Kidney tubule cell (primary cell): ENCODE data around the gene TNFRSF1A.
"Not testable (repeated sequence)": the region's sequence is repeated elsewhere in the genome, so short reads cannot be mapped to it uniquely, and the experiment has no call there.

ENCODE experiments used
- DNase-seq: peaks from one replicate; pipeline ENCODE4 v3.0.0-alpha.2; 2018; ENCODE audit warnings: low spot score

The TNFRSF1A gene

DNA sequence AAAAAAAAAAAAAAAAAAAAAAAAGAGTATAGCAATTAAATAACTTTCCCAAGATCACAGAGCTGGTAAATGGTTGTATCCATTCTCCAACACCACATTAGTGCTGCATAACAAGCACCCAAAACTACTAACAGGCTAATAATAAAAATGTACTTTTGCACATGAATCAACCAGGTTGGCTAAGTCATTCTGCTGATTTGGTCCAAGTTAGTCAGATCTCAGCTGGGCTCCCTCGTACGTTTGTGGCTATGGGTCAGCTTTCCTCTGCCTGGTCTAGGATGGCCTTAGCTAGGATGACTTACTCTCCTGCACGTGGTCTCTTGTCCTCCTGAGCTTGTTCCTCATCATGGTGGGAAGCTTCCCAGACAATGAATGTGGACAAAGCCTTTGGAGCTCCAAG, 39.3 kb downstream of the TNFRSF1A start:
- no peak for DNase-seq

DNA sequence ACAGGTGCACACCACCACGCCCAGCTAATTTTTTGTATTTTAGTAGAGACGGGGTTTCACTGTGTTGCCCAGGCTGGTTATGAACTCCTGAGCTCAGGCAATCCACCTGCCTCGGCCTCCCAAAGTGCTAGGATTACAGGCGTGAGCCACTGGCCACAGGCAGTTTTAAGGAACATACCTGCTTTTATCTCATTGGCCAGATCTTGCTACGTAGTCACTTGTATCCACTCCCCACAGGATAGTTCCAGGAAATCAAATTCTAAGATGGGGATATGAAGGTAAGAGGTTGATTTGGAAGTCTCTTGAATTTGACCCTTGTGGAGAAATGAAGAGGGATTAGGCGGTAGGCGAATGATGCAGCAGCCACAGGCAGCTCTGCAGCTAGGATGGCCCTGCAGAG, 40.2 kb downstream of the TNFRSF1A start:
- no peak for DNase-seq

DNA sequence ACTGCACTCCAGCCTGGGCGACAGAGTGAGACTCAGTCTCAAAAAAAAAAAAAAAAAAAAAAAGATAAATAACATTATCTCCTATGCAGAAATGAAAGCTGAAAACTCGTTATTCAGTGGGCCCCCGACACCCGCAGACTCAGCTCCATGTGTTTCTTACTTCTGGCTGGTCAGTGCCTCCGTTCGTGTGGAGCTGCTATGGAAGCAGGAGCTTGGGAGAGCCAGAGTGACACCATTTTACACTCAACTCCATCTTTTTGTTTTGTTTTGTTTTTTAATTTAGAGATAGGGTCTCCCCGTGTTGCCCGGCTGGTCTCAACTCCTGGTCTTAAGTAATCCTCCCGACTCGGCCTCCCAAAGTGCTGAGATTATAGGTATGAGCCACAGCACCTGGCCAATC, 44.7 kb downstream of the TNFRSF1A start:
- no peak for DNase-seq

DNA sequence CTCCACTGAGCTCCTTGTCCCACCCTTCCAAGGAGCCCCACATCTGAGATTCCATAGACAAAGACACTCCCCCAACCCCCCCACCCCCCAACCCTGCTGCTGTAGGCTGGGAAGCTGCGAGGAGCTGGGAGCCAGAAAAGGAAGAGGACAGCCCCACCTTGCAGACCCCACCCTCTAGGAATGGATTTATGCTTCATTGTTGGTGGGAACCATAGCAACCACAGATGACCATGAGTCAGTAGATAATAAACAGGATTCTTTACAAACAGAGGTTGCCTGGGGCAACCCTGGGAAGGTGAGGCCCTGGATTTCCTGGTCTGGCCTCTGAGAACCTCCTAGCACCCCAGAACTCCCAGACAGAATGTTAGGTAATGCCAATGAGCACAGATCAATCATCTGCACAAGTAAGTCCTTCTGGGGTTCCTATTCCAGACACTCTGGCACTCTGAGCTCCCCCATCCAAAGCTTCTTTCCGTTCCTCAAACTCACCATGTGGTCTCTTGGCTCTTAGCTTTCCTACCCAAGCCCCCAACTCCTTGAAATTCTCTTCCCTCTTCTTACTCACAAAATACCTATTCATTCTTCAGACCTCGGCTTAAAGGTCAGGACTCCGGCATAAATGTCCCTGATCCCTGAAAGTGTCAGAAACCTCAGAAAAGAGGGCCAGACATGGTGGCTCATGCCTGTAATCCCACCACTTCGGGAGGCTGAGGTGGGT, 46.6 kb downstream of the TNFRSF1A start:
- DNase-seq: peak; percentile 92

DNA sequence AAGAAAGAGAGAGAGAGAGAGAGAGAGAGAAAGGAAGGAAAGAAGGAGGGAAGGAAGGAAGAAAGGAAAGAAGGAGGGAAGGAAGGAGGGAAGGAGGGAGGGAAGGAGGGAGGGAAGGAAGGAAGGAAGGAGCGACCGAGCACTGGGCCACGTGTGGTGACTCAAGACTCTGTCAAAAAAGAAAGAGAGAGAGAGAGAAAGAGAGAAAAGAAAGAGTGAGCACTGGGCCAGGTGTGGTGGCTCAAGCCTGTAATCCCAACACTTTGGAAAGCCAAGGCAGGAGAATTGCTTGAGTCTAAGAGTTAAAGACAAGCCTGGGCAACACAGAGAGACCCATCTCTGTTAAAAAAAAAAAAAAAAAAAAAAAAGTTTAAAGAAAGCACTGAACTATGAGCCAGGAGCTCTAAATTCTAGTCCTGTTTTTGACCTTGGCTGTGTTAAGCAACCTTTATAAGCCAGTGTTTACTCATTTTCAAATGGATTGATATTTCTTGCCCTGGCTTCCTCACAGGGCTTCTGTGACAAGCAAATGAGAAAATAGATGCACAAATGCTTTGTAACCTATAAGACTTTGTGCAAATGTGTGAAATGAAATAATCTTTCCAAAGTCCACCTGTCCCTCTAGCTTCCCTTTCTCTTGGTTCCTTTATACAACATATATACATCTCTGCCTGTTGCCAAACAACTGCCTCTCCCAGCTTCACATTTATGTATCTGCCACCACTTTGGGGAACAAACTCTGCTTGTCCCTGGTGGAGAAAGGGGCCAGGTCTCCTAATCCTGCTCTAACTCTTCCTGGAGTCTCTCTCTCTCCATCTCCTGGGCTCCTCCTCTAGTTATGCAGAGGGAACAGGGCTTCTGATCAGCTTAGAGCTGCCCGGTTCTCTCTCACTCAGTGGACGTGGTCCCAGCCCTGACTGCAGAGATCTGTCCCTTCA, 47.5 kb downstream of the TNFRSF1A start:
- DNase-seq: no peak

DNA sequence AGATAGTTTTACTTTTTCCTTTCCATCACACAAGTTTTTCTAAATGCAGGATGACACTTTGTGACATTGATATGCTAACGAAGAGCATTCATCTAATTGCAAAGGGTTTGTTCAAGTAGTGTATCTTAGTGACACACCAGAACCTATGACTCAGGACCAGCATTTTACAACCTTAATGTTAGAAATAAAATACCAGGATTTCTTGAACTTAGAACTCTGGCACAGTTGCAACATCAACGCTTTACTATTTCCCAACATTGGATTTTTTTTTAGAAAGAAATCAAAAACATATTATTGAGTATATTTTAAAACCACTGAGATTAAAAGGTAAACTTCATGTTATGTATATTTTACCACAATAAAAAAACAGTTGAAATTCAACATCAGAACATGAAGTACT, 49.3 kb downstream of the TNFRSF1A start:
- no peak for DNase-seq

DNA sequence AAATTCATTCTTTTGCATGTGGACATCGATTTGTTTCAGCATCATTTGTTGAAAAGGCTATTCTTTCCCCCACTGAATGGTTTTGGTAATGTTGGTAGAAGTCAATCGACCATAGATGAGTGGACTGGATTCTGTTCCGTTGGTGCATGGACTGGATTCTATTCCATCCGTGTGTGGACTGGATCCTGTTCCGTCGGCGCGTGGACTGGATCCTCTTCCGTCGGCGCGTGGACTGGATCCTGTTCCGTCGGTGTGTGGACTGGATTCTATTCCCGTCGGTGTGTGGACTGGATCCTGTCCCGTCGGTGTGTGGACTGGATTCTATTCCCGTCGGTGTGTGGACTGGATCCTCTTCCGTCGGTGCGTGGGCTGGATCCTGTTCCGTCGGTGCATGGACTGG, 52.0 kb downstream of the TNFRSF1A start:
- DNase-seq: not testable (repeated sequence)

DNA sequence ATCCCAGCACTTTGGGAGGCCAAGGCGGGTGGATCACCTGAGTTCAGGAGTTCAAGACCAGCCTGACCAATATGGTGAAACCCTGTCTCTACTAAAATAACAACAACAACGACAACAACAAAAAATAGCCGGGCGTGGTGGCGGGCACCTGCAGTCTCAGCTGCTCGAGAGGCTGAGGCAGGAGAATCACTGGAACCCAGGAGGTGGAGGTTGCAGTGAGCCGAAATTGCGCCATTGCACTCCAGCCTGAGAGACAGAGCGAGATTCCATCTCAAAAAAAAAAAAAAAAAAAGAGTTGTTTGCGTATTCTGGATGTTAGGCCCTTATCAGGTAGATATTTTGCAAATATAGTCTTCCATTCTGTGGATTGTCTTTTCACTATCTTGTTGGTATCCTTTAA, 52.8 kb downstream of the TNFRSF1A start:
- not testable (repeated sequence) for DNase-seq

DNA sequence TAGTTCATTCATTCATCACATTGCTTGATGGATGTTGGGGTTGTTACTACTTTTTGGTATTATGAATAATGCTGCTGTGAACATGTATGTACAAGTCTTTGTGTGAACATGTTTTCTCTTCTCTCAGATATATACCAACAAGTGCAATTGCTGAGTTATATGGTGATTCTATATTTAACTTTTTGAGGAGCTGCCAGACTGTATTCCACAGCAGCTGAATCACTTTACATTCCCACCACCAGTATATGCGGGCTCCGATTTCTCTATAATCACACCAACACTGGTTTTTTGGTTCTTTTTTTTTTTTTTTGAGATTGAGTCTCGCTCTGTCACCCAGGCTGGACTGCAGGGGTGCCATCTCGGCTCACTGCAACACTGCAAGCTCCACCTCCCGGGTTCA, 53.6 kb downstream of the TNFRSF1A start:
- DNase-seq: no peak

DNA sequence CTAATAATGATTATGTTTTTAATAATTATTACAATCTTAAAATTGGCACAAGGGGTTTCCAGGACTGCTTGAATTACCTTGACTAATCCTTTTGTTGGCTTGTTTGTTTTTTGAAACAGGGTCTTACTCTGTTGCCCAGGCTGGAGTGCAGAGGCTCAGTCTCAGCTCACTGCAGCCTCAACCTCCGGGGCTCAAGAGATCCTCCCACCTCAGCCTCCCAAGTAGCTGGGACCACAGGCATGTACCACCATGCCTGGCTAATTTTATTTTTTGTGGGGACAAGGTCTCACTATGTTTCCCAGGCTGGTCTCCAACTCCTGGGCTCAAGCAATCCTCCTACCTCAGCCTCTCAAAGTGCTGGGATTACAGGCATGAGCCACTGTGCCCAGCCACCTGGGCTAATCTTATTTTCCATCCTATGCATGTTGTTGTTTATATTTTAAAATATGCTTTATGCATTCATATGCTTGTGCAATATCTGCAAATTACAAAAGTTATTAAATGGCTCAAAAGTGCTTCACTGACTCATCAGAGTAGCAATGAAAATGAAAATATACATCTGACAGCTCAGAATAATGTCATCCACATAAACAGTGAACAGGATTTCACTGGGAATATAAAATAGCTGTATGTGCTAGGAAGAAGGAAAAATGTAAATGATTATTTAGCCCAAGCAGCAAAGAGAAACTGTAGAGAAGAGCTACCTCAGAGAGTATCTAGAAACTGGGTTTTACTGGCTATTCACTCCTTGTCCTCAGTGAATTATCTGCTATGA, 56.2 kb downstream of the TNFRSF1A start:
- no peak for DNase-seq

DNA sequence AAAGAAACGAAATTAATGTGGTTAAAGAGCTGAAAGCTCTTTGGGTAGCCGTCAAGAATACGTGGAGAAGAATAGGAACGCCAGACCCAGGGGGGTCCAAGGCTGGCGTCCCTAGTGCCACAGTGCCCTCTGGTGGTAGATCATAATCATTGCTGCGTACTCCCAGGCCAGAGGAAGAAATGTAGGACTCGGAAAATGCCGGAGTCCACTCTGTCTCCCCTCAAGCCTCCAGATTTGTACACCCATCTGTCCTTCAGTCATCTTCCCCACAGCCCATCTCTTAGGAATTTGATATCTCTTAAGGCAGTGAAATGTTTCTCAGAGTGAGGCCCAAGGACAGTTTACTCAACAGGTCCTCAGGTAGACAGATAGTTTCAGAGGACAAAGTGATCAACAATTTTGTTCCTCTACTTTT, 56.8 kb downstream of the TNFRSF1A start:
- peak; percentile 75 for DNase-seq

DNA sequence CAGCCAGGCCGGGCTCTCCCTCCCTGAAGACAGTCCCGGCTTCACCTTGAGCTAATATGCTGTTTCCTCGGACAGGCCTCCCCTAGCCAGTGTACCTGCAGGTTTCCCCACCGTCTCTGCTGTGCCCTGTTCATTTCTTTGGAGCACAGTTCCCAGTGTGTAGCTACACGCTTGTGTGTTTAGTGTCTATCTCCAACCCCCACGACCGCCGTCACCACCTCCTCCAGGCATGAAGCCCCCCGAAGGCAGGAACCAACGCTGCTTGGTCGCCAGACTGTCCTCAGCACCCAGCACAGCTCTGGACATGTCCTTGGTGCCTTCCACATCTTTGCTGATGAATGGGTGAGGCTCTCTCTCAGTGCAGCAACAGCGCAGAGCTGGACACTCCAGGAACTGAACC, 57.6 kb downstream of the TNFRSF1A start:
- DNase-seq: no peak

DNA sequence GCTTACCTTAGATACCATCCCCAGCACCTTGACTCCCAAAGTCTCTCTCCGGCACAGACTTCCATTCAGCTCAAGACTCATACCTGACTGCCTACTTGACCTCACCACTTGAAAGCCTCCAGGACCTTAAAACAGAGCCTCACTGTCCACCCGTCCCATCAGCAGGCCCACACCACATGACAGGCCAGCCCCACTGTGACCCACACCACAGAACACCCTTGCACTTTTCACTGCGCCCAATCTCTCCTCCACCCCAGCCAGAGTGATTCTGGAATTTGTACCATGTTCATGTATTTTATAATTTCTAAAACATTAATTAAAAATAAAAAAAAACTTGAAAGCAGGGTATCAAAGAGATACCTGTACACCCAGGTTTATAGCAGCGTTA, 59.4 kb downstream of the TNFRSF1A start:
- no peak for DNase-seq

DNA sequence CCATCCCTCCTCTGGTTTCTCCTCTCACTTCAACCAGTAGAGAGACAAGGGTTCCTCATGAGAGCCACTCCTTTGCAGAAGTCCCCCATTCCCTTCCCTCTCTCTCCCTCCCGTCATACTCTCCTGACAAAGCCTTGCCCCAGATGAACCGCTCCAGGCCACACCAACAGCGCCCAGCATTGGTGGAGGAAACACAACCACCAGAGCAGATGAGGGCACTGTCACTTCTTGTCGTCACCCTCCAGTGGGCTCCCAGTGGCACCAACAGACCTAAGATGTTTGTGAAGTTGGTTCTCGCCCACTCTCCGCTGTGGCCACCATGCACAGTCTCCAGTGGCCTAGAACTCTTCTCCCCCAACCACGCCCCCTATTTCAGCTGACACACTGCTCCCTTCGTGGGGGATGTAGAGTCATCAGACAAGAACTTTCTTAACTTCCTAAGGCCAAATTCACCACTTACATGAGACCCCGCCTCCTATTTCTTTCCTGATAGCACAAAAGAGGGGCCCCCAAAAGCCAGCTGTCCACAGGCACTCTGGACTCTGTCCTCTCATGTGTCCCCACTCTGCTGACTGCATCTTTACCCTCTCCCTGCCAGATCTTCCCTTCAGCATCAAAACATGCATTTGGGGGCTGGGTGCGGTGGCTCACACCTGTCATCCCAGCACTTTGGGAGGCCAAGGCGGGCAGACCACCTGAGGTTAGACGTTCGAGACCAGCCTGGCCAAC, 60.6 kb downstream of the TNFRSF1A start:
- no peak for DNase-seq

DNA sequence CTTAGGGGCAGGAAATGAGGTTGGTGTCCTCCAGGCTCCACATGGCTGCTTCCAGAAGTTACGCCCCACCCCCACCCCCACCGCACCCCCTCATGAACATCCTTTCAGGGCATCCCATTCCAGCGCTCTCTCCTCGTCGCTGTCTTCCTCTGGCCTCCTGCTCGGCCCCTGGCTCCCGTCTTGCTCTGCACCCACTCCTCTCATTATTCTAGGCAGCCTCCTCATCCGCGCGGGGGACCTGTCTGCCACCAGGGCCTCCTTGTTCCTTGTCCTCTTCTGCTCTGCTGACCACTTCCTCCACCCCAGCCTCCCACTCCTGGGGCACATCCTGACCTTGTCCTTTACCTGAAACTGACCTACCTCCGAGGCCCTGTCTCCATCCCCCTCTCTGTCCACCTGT, 61.2 kb downstream of the TNFRSF1A start:
- no peak for DNase-seq

DNA sequence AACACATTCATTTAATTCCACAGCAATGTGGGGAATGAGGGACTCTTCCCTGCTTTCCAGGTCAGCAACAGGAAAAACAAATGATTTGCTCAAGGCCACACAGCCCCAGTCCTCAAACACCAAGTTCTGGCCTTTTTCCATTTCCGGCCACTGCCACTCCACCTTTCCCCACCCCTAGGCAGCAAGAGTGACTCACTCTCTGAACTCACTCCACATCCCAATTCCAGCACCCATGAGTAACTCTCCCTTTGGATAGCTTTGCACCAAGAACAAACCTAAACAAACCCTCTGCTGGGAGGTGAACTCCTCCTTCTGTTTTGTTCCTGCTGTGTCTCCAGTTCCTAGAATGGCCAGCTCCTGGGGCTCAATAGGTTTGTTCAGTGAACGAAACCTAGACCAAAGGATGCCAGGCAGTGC, 61.8 kb downstream of the TNFRSF1A start:
- peak; percentile 95 for DNase-seq

DNA sequence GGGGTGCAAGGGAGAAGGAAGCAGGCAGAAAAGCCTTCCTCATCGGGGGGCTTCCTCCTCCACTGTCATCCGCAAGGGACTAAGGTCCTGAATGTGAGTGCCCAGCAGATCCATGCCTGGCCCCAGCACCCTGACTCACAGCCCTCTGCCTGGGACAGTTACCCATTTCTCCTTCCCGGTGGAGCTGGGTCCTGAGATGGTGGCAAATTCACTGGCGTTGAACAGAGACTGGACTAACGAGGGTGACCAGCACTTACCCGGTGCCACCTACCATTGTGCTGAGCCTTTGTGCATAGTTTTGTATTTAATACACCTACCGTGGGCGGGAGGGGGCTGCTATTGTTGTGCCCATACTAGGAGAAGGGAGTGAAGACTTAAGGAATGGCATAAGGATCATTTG, 62.2 kb downstream of the TNFRSF1A start:
- no peak for DNase-seq

DNA sequence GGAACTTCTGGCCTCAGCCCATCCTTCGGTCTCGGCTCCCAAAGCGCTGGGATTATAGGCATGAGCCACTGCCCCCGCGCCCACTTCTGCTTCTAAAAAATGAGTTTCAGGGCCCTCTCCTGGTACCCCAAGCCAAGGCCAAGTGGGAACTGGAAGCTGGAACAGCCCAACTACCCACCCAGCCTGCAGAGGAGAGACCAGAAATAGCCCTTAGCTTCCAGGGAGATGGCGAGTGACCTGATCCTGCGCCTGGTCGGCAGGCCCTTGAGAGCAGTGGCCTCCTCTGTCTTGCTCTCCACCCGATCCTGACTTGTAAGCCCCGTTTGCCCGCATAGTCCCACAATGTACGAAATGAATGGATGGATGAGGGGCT, 62.6 kb downstream of the TNFRSF1A start:
- DNase-seq: no peak
